Left ventricle myocardium inferior (tissue), 1 donor: Measurements from ENCODE around the gene CPSF7. TPM values are rescaled to one million over a fixed set of nuclear protein-coding genes. Genes with fewer than 3 reads are reported as not detected.

Source experiments
- DNase-seq: peaks from one replicate; pipeline ENCODE4 v3.0.0-alpha.2; 2020
- H3K27ac ChIP-seq: fragments of 200-600 bp; replicated peaks from 2 replicates; pipeline ENCODE4 v1.8.0; 2021
- H3K27me3 ChIP-seq: fragments of 200-600 bp; 2 replicates; pipeline ENCODE4 v1.8.0; 2021; ENCODE audit warnings: low read depth
- H3K36me3 ChIP-seq: fragments of 200-600 bp; 2 replicates; pipeline ENCODE4 v1.8.0; 2021
- H3K4me1 ChIP-seq: fragments of 200-600 bp; 2 replicates; pipeline ENCODE4 v1.8.0; 2021
- H3K4me3 ChIP-seq: fragments of 200-600 bp; 2 replicates; pipeline ENCODE4 v1.8.0; 2021; ENCODE audit warnings: mild to moderate bottlenecking, moderate library complexity
- H3K9me3 ChIP-seq: fragments of 200-600 bp; replicated peaks from 2 replicates; pipeline ENCODE4 v1.8.0; 2021
- intact Hi-C: fragments of 100-400 bp; cut with micrococcal nuclease; formaldehyde crosslinking; loops from one replicate; pipeline ENCODE4 v1.11.0; 2022
- total RNA-seq: library from RNA; stranded (reverse); fragmentation: NEBNext Ultra II Directional; extraction: Animal tissue kit (Norgen Biotek cat#: 25700); gene quantifications from one replicate; pipeline ENCODE4 v1.2.1, GENCODE V29; 2021
- TF ChIP-seq, protein P1 (sequence below): fragments of 200-600 bp; IDR thresholded peaks from 2 replicates; pipeline ENCODE4 v1.8.0; 2021; ENCODE audit warnings: antibody characterized with exemption, mild to moderate bottlenecking, borderline replicate concordance
- donor health status: DM: no; HTN: yes; CAD: no; lungs with severe emphysema.

CPSF7 gene
- total RNA-seq, 1 donor from 2014 or later = 39.9 TPM

DNA sequence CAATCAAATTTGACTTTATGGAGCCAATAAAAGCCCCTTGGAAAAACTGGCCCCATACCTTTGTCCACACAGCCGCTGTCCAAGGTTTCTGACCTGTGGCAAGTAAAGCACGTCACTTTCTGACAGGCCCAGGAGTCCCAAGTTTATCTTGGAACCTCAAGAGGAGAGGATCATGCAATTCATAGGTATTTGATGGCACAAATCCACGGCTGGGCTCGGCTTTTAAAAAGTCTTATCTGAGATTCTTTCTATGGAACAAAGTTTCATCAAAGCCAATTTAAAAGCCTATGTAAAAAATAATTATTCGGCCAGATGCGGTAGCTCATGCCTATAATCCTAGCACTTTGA is 54.0 kb downstream of the CPSF7 start:
- Histone ChIP-seq H3K36me3 (peaks cover 9% of the 10 kb centered on the region), H3K9me3 (no peaks in the 10 kb centered on the region), H3K4me3 (no peak overlapping the region), H3K27me3 (no peaks in the 10 kb centered on the region), H3K27ac (no peak overlapping the region), H3K4me1 (peaks cover 2% of the 10 kb centered on the region)
- TF ChIP-seq, protein P1, sequence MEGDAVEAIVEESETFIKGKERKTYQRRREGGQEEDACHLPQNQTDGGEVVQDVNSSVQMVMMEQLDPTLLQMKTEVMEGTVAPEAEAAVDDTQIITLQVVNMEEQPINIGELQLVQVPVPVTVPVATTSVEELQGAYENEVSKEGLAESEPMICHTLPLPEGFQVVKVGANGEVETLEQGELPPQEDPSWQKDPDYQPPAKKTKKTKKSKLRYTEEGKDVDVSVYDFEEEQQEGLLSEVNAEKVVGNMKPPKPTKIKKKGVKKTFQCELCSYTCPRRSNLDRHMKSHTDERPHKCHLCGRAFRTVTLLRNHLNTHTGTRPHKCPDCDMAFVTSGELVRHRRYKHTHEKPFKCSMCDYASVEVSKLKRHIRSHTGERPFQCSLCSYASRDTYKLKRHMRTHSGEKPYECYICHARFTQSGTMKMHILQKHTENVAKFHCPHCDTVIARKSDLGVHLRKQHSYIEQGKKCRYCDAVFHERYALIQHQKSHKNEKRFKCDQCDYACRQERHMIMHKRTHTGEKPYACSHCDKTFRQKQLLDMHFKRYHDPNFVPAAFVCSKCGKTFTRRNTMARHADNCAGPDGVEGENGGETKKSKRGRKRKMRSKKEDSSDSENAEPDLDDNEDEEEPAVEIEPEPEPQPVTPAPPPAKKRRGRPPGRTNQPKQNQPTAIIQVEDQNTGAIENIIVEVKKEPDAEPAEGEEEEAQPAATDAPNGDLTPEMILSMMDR = no peak
- intact Hi-C loops = no loop called here
- DNase-seq = no peak

DNA sequence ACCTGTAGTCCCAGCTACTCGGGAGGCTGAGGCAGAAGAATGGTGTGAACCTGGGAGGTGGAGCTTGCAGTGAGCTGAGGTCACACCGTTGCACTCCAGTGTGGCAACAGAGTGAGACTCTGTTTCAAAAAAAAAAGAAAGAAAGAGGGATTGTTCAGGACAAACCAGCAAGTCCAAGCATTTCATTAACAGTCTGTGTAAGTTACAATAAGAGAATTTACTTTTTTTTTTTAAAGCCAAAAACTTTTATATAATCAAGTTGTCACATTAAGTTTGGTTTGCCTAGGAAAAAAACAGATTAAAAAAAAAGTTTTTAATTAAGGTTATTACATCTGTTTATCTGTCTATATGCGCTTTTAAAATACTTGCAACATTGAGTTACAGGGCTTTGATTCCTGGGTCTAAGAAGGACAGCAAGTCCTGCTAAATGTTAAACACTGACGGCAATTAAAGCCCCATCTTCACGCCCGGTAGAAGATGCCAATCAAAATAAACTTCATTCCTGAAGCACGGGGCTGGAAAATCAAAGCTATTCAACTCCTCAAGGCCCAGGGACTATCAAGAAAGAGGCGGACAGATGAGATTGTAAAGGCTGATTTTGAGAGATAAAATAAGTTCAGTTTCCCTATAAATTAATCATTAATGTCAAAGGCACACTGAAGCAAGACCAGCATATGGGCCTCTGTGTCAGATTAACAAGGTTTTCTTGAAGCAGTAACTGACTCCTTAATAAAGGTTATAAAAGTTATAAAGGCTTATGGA is 56.9 kb downstream of the CPSF7 start:
- Histone ChIP-seq H3K27me3 (no peaks in the 10 kb centered on the region), H3K27ac (no peak overlapping the region), H3K4me3 (no peak overlapping the region), H3K4me1 (peaks cover 15% of the 10 kb centered on the region), H3K36me3 (peaks cover 37% of the 10 kb centered on the region), H3K9me3 (no peaks in the 10 kb centered on the region)
- intact Hi-C loops = no loop called here
- TF ChIP-seq, protein P1 = no peak
- DNase-seq = no peak

DNA sequence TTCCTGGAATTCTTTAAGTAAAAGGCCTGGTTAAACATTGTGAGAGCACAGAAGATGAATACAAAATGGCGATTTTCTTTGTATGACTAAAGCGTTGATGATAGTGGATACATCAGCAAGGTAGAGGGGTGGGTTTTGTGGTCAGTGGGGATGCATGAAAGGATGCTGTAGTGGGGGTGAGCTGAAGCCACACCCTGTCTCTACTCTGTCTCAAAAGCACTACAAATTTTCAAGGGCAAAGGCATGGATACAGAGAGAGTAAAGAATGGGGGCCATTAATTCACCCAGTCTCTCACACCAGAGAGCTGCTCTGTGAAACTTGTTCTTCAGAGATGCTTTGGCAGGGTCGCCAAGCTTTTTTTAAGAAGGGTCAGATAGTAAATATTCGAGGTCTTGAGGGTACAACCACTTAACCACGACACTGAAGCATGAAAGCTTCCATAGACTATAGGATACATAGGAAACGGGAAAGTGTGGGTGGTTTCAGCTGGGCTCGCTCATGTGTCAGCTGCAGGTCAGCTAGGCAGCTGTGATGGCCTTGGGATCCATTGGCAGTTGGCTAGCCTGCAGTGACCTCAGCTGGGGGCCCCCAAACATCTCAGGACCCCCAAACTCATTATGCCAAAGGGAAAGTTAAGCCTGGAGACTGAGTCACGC is 59.3 kb downstream of the CPSF7 start:
- Histone ChIP-seq H3K27me3 (no peaks in the 10 kb centered on the region), H3K4me3 (no peak overlapping the region), H3K27ac (peak overlapping the region; percentile 53), H3K4me1 (peaks cover 15% of the 10 kb centered on the region), H3K9me3 (no peaks in the 10 kb centered on the region), H3K36me3 (peaks cover 54% of the 10 kb centered on the region)
- no peak for DNase-seq
- intact Hi-C loops = no loop called here
- TF ChIP-seq, protein P1 = no peak

DNA sequence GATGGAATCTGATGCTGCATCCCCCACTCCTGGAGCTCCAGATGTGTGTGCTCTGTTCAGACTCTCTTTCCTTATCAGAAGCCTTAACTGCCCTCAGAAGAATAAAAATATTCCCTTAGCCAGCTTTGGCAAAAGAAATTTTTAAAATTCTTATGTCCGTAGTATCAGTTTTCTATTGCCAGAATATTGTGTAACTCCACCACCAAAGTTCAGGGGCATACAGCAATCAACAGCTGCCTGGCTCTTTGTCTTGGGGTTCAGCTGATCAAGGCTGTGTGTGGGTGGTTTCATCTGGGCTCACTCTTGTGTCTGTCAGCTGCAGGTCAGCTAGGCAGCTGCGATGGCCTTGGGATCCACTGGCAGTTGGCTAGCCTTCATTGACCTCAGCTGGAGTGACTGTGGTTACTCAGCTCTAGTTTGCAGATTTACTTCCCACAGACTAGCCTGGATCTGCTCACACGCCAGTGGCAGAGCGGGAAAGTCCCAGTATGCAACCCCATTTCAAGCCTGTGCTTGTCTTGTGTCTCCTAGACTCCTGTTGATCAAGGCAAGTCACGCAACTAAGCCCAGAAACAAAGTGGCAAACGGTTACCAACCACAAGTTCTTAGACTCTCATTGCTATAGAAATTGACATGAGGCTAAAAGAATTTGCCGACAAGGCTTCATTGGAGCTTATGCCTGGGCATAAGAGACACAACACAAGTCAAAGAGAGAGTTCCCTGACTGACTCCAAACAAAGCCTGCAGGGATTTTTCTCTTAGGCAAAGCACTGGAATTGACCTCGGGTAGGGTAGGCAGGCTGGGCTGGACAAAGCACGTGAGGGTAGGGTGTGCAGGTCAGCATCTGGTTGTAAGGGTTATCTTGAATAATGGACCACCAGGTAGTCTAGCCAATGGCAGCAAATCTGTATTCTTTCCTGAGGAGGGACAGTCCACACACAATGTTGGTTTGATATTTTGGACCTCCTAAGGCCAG is 60.1 kb downstream of the CPSF7 start:
- no peak overlapping the region for H3K4me3 ChIP-seq
- peak; percentile 57 for DNase-seq
- peaks cover 60% of the 10 kb centered on the region for H3K36me3 ChIP-seq
- TF ChIP-seq, protein P1 = no peak
- no peaks in the 10 kb centered on the region for H3K27me3 ChIP-seq
- intact Hi-C loops = no loop called here
- H3K9me3 ChIP-seq = no peaks in the 10 kb centered on the region
- peaks cover 15% of the 10 kb centered on the region for H3K4me1 ChIP-seq
- peak overlapping the region; percentile 53 for H3K27ac ChIP-seq

DNA sequence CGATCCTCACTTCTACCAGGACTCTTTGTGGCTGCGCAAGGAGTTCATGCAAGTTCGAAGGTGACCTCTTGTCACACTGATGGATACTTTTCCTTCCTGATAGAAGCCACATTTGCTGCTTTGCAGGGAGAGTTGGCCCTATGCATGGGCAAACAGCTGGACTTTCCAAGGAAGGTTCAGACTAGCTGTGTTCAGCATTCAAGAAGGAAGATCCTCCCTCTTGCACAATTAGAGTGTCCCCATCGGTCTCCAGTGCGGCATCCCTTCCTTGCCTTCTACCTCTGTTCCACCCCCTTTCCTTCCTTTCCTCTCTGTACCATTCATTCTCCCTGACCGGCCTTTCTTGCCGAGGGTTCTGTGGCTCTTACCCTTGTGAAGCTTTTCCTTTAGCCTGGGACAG is 61.1 kb downstream of the CPSF7 start:
- no peak for DNase-seq
- no peaks in the 10 kb centered on the region for H3K9me3 ChIP-seq
- peak overlapping the region; percentile 53 for H3K27ac ChIP-seq
- peaks cover 69% of the 10 kb centered on the region for H3K36me3 ChIP-seq
- H3K27me3 ChIP-seq = no peaks in the 10 kb centered on the region
- TF ChIP-seq, protein P1 = no peak
- peaks cover 15% of the 10 kb centered on the region for H3K4me1 ChIP-seq
- intact Hi-C loops = no loop called here
- H3K4me3 ChIP-seq = no peak overlapping the region
